Keratinocyte (primary cell): ENCODE measurements around the gene EPC2.

Experiments used
- CTCF ChIP-seq, 3 experiments: IDR thresholded peaks in 1 of 3; conservative IDR thresholded peaks in 1 of 3; optimal IDR thresholded peaks in 1 of 3; 2 replicates in 2 of 3; 3 replicates in 1 of 3; pipeline versions ENCODE3 to v1.5.1; 2011; ENCODE audit warnings: low read length in 3 of 3, mild to moderate bottlenecking in 3 of 3, moderate library complexity in 2 of 3, control low read depth in 1 of 3, inconsistent platforms in 1 of 3; ENCODE audit not compliant: insufficient read depth in 2 of 3; ENCODE audit errors: extremely low read depth in 1 of 3
- EZH2 ChIP-seq: IDR thresholded peaks from one replicate; pipeline ENCODE4 v1.6.1; 2012; ENCODE audit warnings: inconsistent platforms, mild to moderate bottlenecking, low read length, moderate library complexity

GRCh38 chr2:148651972-148652371 lies 7.4 kb downstream of the EPC2 start:
- TF ChIP-seq EZH2 (no peak), CTCF (optimal IDR thresholded peaks at IDR 0.05 in 1 of 3, IDR thresholded peaks at IDR 0.05 in 1 of 3, conservative IDR thresholded peaks at IDR 0.05 in 1 of 3; ENCODE audit: extremely low read depth in 1 of 3, insufficient read depth in 2 of 3, low read length in 3 of 3) (no peak)
